GM19238 (cell line): ENCODE results near the gene AMHR2.
"Not testable (repeated sequence)": the region's sequence is repeated elsewhere in the genome, so short reads cannot be mapped to it uniquely, and the experiment has no call there.

Experiments used
- DNase-seq: peaks from one replicate; pipeline ENCODE4 v3.0.0; 2011; ENCODE audit warnings: low spot score; ENCODE audit not compliant: insufficient read length

The AMHR2 gene

DNA sequence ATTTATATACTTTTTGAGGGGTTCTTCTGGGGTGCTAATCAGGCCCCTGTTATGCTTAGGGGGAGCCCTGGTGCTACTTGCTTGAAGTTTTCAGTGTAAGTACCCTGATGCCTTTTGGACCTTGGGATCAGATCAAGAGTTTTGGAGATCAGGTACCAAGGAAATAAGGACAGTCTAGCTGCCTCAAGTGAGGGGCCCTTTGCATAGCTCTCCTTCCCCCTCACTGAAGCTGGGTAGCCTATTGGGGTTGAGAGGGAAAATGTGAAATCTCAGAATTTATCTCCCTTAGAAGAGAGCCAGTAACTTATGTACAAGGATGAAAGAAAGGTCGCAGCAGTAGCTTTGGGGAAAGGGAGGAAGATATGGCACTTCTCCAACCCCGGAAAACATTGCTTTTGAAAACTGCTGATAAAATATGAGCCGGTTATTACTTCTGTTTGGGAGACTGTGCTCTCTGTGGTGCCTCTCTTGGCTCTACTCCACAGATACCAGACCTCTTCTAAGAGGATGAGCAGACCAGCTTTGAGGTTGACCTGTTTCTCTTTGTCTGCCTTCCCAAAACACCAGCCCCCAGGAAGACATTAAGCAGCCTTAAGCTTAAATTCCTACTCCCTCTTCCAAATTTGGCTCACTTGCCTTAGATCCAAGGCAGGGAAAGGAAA is 8.8 kb upstream of the AMHR2 start:
- no peak for DNase-seq

DNA sequence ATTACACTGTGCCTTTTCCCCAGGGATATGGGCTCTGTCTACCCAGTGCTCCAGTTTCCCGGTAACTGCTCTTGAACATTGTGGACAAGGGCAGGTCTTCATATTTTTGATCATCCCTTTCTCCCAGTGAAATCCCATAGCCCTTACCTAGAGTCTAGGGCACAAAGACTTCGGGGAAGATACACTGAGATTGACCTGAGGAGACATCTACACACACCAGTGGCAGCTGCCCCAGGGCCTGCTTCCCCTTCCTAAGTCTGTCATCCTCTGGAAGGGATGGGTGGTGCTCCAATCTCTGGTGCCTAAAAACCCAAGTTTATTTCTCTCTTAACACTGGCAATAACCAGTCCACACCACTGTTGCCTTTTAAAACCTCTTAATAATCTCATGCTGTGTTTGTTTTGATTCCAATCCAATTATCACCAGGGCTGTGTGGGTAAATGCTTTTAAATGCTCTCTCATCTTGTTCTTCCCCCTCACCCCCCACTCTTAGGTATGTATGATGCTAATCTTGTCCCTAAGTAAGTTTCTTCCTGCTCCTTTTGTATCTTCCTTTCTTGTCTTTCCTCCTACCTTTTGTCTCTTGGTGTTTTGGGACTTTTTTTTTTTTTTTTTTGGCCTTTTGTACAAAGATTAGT is 7.8 kb upstream of the AMHR2 start:
- not testable (repeated sequence) for DNase-seq

DNA sequence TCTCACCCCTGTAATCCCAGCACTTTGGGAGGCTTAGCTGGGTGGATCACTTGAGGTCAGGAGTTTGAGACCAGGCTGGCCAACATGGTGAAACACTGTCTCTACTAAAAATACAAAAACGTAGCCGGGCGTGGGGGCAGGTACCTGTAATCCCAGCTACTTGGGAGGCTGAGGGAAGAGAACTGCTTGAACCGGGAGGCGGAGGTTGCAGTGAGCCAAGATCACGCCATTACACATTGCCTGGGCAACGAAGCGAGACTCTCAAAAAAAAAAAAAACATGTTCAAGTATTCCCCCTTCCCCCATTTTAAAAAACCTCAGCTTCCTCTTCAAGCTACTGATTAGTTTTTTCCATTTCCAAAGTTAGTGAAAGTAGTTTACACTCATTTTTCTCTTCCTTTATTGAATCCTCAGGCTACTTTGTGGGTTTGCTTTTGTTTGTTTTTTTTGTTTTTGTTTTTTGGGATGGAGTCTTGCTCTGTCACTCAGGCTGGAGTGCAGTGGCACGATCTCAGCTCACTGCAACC is 6.3 kb upstream of the AMHR2 start:
- not testable (repeated sequence) for DNase-seq

DNA sequence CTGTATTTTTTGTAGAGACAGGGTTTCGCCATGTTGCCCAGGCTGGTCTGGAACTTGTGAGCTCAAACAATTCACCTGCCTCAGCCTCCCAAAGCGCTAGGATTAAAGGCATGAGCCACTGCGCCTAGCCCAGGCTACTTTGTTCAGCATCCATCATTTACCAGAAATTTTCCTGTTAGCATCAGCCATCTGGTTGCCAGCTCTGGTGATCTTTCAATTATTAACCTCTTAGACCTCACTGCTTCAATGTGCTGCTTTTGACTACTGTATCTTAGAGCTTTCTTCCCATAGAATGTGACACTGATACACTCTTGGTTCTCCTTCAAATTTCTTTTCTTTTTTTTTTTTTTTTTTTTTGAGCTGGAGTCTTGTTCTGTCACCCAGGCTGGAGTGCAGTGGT is 5.4 kb upstream of the AMHR2 start:
- DNase-seq = no peak

DNA sequence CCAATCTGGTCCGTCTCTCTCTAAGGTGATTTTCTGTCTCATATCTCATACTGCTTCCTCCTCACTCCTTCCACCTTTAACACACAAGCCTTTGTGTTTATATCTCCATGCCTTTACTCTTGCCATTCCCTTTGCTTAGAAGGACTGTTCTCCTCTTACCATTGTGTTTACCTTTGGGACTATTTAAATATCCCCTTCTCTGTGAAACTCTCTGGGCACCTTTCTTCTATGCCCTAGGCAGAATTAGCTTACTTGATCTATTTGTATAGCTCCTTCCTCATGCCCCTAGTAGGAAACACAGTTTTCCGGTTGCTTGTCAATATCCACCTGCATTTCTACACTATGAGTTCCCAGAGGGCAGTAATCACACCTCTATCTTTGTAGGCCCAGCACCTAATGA is 3.9 kb upstream of the AMHR2 start:
- no peak for DNase-seq

DNA sequence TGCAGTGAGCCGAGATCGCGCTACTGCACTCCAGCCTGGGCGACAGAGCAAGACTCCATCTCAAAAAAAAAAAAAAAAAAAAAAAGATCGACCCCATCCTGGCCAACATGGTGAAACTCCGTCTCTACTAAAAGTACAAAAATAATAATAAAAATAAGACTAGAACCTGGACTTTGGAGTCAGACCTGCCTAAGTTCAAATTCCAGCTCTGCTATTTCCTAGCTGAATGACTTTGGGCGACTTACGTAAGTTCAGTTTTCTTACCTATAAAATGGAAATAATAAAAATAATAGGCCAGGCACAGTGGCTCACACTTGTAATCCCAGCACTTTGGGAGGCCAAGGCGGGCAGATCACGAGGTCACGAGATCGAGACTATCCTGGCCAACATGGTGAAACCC is 1.4 kb upstream of the AMHR2 start:
- not testable (repeated sequence) for DNase-seq

DNA sequence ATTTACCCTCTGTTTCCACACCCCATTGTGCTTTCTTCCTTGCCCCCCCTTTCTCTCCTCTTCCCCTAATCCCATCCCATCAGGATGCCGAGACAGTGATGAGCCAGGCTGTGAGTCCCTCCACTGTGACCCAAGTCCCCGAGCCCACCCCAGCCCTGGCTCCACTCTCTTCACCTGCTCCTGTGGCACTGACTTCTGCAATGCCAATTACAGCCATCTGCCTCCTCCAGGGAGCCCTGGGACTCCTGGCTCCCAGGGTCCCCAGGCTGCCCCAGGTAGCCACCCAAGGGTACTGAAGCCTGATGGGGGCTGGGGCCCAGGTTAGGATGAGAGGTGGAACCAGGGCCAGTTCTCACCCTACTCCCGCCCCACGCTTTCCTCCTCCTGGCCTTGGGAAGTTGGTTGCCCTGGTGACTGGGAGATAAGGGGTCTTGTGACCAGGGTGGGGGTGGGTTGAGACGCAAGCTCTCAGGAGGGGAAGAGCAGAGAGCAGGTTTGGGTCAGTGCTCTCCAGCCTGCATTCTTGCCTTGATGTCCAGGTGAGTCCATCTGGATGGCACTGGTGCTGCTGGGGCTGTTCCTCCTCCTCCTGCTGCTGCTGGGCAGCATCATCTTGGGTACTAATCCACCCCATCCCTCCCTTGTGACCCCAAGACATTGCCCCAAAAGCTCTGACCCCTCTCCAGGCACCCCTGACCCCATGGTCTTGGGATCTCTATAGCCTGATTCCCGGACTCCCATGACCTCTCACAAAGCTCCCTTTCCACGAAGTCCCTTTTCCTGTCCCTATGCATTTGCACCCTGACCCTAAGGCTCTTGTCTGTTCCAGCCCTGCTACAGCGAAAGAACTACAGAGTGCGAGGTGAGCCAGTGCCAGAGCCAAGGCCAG is 1.2 kb downstream of the AMHR2 start:
- DNase-seq = no peak

DNA sequence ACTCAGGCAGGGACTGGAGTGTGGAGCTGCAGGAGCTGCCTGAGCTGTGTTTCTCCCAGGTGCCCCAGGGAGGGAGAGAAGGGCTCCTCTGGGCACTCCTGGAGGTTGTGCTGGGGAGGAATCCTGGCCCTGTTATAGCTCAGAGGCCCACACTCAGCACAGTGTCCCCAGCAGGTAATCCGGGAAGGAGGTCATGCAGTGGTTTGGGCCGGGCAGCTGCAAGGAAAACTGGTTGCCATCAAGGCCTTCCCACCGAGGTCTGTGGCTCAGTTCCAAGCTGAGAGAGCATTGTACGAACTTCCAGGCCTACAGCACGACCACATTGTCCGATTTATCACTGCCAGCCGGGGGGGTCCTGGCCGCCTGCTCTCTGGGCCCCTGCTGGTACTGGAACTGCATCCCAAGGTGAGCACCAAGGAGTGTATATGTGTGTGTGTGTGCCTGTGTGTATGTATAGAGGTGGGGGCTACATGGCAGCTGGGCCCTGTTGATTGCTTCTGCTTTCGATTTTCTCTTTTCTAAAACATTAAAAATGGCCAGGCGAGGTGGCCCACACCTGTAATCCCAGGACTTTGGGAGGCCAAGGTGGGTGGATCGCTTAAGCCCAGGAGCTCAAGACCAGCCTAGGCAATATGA is 2.0 kb downstream of the AMHR2 start:
- no peak for DNase-seq

DNA sequence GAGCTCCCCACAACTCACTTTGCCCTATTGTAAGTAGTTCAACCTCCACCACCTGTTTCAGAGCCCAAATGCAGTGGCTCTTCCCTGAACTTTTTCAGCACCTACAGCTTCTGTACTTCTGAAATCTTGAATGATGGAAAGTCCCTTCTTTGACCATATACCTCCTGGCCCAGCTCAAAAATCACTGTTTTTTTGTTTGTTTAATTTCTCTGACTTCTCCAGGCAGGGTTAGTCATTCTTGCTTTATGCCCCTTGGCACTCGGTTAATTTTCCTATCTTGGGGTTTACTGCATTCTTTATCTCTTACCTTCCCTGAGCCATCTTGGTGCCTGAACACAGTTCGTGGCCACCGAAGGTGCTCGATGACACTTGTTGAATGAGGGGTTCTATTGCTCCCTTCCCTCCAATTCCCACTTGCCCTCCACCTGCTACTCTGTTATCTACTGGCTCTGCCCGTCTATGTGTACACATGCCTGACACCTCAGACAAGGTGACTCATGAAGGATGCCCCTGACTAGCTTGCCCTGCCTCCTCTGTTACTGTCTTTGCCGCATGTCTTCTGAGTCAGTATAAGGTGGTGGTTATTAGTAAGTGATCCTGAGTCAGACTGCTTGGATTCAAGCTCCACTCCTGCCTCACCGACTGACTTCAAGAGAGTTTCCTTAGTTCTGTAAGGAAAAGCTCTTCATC is 4.4 kb downstream of the AMHR2 start:
- no peak for DNase-seq

DNA sequence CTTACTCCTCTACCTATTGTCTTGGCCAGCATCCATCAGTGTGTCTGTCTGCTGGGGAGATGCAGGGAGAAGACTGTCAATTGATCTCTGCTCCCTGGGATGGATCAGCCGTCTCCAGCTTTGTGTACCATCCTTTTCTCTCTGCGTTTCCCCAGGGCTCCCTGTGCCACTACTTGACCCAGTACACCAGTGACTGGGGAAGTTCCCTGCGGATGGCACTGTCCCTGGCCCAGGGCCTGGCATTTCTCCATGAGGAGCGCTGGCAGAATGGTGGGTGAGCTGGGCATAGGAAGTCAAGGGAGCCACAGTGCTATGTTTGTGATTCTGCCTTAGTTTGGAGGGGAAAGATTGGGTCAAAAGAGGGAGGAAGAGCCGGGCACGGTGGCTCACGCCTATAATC is 5.1 kb downstream of the AMHR2 start:
- no peak for DNase-seq

DNA sequence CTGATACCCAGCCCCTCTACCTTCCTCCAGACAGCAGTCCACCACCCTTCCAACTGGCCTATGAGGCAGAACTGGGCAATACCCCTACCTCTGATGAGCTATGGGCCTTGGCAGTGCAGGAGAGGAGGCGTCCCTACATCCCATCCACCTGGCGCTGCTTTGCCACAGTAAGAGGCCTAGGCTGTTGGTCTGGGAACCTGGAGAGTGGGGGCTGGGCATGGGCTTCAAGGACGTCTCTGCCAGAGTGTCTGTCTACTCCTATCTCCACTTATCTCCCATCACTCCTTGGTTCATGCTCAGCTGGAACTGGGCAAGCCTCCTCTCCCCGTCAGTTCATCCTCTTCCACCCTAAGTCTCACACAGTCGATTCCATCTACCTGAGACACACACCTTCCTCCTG is 6.5 kb downstream of the AMHR2 start:
- no peak for DNase-seq

DNA sequence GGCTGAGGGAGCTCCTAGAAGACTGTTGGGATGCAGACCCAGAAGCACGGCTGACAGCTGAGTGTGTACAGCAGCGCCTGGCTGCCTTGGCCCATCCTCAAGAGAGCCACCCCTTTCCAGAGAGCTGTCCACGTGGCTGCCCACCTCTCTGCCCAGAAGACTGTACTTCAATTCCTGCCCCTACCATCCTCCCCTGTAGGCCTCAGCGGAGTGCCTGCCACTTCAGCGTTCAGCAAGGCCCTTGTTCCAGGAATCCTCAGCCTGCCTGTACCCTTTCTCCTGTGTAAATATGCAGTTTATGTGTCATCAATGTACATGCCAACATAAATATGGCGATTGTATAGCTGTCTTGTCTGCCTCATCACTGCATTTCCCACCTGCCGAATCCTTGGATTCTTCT is 7.5 kb downstream of the AMHR2 start:
- DNase-seq = no peak

DNA sequence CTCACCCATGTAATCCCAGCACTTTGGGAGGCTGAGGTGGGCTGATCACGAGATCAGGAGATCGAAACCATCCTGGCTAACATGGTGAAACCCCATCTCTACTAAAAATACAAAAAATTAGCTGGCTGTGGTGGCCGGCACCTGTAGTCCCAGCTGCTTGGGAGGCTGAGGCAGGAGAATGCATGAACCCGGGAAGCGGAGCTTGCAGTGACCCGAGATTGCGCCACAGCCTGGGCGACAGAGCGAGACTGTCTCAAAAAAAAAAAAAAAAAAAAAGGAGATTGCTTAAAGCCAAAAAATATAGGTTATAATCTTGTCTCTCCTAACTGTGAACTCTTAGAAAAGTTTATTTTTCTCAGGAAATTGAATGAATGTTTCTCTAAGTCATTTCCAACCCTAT is 11.7 kb downstream of the AMHR2 start:
- not testable (repeated sequence) for DNase-seq

DNA sequence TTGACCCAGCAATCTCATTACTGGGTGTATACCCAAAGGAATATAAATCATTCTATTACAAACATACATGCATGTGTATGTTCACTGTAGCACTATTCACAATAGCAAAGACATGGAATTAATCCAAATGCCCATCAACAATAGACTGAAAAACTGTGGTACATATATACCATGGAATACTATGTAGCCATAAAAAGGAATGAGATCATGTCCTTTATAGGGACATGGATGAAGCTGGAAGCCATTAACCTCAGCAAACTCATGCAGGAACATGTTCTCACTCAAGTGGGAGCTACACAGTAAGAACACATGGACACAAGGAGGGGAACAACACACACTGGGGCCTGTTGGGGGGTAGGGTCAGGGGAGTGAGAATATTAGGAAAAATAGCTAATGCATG is 15.9 kb downstream of the AMHR2 start:
- not testable (repeated sequence) for DNase-seq

DNA sequence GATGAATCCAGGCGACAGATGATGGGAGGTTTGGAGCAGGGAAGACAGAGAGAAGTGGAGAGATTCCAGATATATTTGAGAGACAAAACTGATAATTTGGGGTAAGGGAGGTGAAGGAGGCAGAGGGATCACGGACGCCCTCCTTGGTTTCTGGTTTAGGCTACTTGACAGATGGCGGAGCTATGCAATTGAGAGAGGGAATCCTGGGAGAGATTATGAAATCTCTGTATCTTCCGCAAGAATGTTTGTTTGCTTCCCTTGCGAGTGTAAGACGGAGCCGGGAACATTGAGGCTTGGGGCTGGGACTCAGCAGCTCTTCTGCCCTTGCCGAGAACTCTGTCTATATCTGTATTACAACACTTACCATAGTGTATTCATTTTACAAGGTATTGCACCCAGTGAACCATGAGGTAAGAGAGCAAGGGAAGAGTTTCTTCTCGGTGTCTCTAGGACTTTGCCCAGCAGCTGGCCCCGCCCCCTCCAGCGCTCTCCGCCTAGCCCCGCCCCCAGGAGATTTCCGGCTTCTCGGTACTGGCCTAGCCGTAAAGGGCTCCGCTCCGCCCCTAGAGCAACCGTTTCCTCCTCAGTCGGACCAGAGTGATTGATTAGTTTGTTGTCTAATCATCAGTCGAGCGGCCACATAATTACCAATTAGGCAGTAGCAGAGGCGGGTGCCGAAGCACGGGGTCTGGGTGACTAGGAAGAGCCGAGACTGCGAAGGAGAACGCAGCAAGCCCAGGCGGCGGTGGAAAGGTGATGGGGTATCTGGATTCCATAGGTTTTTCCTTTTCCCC is 17.6 kb downstream of the AMHR2 start, which contains the start of gene PRR13:
Gene PRR13, plus strand, starts transcription at position 695 of the 794 bp plus-strand sequence. CDS start 981 bp downstream, outside the sequence.
- peak; percentile 91 for DNase-seq

DNA sequence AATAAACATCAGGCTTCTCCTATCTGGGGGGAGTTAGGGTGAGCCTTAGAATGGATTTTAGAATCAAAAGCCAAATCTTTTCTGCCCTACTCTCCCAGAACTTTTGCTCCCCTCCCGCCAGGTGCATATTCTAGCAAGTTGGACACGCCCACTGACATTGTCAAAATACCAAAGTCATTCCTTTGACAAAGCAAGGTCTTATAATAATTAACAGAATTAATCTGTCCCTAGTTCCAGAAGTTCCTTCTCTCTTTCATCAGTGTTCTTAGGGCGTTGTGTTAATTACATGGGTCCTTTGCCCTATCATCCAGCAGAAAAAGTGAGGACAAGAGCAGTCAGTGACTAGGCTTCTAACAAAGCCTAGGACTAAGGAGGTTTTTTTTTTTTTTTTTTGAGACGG is 20.3 kb downstream of the AMHR2 start:
- no peak for DNase-seq

DNA sequence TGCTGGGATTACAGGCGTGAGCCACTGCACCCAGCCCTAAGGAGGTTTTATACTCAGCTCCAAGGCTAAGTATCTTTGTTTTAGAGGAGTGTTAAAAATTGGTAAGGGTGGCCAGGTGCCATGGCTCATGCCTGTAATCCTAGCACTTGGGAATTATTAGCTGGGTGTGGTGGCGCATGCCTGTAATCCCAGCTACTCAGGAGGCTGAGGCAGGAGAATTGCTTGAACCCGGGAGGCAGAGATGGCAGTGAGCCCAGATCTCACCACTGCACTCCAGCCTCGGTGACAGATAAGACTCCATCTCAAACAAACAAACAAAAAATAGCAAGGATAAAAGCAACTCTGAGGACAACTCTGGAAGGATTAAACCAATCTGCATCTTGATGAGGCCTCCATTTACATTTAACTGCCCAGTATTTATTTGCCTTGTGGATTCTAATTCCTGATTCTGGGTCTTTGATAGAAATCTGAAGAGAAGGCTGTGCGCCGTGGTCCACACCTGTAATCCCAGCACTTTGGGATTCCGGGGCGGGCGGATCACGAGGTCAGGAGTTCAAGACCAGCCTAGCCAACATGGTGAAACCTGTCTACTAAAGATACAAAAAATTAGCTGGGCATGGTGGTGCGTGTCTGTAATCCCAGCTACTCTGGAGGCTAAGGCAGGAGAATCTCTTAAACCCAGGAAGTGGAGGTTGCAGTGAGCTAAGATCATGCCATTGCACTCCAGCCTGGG is 21.1 kb downstream of the AMHR2 start:
- not testable (repeated sequence) for DNase-seq

DNA sequence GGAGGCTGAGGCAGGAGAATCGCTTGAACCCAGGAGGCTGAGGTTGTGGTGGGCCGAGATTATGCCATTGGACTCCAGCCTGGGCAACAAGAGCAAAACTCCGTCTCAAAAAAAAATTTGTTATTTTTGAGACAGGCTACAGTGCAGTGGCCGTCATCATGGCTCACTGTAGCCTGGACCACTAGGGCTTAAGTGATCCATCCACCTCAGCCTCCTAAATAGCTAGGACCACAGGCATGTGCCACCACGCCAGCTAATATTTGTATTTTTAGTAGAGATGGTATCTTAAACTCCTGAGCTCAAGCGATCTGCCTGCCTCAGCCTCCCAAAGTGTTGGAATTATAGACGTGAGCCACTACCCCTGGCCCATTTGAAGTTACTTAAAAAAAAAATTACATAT is 27.3 kb downstream of the AMHR2 start:
- DNase-seq = no peak

DNA sequence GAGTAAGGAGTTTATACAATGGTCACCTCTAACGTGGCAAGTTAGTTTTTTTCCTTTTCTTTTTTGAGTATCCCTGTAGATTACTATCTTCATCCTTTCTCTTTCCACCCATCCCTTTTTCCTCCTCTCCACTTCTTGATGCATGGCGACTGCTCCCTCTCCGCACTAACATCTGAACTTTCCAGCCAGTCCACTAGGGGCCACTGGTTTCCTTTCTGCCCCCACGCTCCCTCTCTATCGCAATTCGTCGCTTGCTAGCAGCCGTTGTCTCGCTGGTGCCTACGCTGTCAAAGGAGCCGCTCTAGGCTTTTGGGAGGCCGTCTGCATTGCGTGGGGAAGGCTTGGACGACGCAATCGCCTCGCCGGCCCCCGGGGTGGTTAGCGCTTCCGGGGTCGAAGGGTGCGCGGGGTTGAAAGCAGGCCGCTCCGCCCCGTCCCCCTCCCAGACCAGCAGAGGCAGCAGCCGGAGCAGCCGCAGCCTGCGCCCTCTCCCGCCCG is 28.1 kb downstream of the AMHR2 start, which contains the start of gene PCBP2:
Gene PCBP2, plus strand, starts transcription at position 442 of the 498 bp plus-strand sequence. CDS start 2,699 bp downstream, outside the sequence.
- DNase-seq = peak; percentile 96
